ENCODE data around the gene CAMKK1.

DNA sequence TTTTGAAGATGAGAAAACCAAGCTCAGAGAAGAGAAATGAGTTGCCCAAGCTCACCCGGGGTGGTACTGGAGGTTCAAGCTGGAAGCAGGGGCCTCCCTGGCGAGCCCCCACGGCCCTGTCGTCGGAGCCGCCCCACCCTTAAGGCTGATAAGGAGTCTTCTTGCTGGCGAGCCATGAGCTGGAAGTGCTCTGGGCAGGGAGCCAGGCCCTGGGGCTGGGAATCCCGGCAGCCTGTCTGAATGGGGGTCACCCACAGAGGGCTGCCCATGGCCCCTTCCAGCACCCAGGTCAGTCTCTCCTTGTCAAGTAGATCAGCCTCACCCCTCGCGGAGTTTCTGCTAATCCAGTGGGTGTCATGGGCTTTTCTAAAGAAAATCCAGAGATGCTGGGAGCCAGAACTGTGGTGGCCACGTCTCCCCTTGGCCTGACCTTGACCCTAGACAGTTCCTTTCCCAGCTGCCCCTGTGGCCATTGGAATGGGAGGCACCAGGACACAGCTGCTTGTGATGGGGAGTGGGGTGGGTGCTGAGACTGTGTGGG lies 24.6 kb upstream of the CAMKK1 start:
- TF ChIP-seq, protein P1, sequence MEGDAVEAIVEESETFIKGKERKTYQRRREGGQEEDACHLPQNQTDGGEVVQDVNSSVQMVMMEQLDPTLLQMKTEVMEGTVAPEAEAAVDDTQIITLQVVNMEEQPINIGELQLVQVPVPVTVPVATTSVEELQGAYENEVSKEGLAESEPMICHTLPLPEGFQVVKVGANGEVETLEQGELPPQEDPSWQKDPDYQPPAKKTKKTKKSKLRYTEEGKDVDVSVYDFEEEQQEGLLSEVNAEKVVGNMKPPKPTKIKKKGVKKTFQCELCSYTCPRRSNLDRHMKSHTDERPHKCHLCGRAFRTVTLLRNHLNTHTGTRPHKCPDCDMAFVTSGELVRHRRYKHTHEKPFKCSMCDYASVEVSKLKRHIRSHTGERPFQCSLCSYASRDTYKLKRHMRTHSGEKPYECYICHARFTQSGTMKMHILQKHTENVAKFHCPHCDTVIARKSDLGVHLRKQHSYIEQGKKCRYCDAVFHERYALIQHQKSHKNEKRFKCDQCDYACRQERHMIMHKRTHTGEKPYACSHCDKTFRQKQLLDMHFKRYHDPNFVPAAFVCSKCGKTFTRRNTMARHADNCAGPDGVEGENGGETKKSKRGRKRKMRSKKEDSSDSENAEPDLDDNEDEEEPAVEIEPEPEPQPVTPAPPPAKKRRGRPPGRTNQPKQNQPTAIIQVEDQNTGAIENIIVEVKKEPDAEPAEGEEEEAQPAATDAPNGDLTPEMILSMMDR (IDR thresholded peaks at IDR 0.05): no peak
- TF ChIP-seq POLR2AphosphoS5 (IDR thresholded peaks at IDR 0.05): no peak
